HG02840 (cell line): ENCODE measurements around the gene ATP4A.

ENCODE experiments used
- ATAC-seq: cut with Tn5 transposase; IDR thresholded peaks from one replicate; pipeline ENCODE4 v1.9.1; 2021; ENCODE audit warnings: mild to moderate bottlenecking, moderate library complexity, moderate number of reproducible peaks; ENCODE audit not compliant: unreplicated experiment, low FRiP score

The ATP4A gene

GRCh38 chr19:35566738-35567137 is 3.3 kb upstream of the ATP4A start:
- ATAC-seq: no peak

GRCh38 chr19:35565016-35565856 is 1.8 kb upstream of the ATP4A start:
- ATAC-seq: no peak

GRCh38 chr19:35562776-35563175 is 682 bp downstream of the ATP4A start:
- ATAC-seq: no peak

- ATAC-seq: no peak
These were observed 1.1 kb downstream of the ATP4A start for GRCh38 chr19:35562336-35562735.

- ATAC-seq: no peak
These were observed 2.0 kb downstream of the ATP4A start for GRCh38 chr19:35561436-35561835.

GRCh38 chr19:35560677-35561076 is 2.8 kb downstream of the ATP4A start:
- no peak for ATAC-seq

- no peak for ATAC-seq
These were observed 3.2 kb downstream of the ATP4A start for GRCh38 chr19:35560271-35560670.

- no peak for ATAC-seq
These were observed 3.7 kb downstream of the ATP4A start for GRCh38 chr19:35559781-35560180.

GRCh38 chr19:35559281-35559659 is 4.2 kb downstream of the ATP4A start:
- no peak for ATAC-seq

- no peak for ATAC-seq
These were observed 4.8 kb downstream of the ATP4A start for GRCh38 chr19:35558400-35559280.

- ATAC-seq: no peak
These were observed 5.7 kb downstream of the ATP4A start for GRCh38 chr19:35557539-35558399.

GRCh38 chr19:35556846-35557538 is 6.5 kb downstream of the ATP4A start:
- ATAC-seq: no peak

- ATAC-seq: no peak
These were observed 7.3 kb downstream of the ATP4A start for GRCh38 chr19:35556025-35556590.

- ATAC-seq: no peak
These were observed 8.0 kb downstream of the ATP4A start for GRCh38 chr19:35555301-35556005.

GRCh38 chr19:35554076-35554475 is 9.4 kb downstream of the ATP4A start:
- no peak for ATAC-seq

- ATAC-seq: no peak
These were observed 10.0 kb downstream of the ATP4A start for GRCh38 chr19:35553385-35554000.

GRCh38 chr19:35552534-35553384 is 10.7 kb downstream of the ATP4A start:
- ATAC-seq: no peak
